Stimulated activated CD4-positive, alpha-beta T cell treated with anti-CD3 and anti-CD28 coated beads, Interleukin-15, amount 100 ng/mL, for 1 hour (primary cell): ENCODE data around the gene OPN1SW.
A peak's percentile ranks its signal among the peaks of the same experiment; 100 is the strongest.

Experiments
- DNase-seq, 2 donors: peaks; one replicate each; pipeline ENCODE4 v3.0.0-alpha.2; 2020; ENCODE audit warnings: low read depth in 1 of 2, low spot score in 1 of 2

Gene OPN1SW

GRCh38 chr7:128763541-128763940 lies 12.1 kb downstream of the OPN1SW start:
- DNase-seq, result no peak

GRCh38 chr7:128759242-128759641 lies 16.4 kb downstream of the OPN1SW start:
- no peak for DNase-seq

- no peak for DNase-seq
Measured at GRCh38 chr7:128758553-128758952, 17.0 kb downstream of the OPN1SW start.

GRCh38 chr7:128757203-128757602 lies 18.4 kb downstream of the OPN1SW start:
- DNase-seq, result no peak

- no peak for DNase-seq
Measured at GRCh38 chr7:128755819-128756476, 19.6 kb downstream of the OPN1SW start.

- no peak for DNase-seq
Measured at GRCh38 chr7:128755075-128755818, 20.3 kb downstream of the OPN1SW start.

- no peak for DNase-seq
Measured at GRCh38 chr7:128752251-128752650, 23.3 kb downstream of the OPN1SW start.

- no peak for DNase-seq
Measured at GRCh38 chr7:128747327-128748079, 28.1 kb downstream of the OPN1SW start.

GRCh38 chr7:128745706-128746105 lies 29.9 kb downstream of the OPN1SW start:
- DNase-seq, result no peak

GRCh38 chr7:128744366-128744905 lies 31.2 kb downstream of the OPN1SW start:
- no peak for DNase-seq

- DNase-seq, result no peak
Measured at GRCh38 chr7:128743112-128743772, 32.4 kb downstream of the OPN1SW start.

- no peak for DNase-seq
Measured at GRCh38 chr7:128742206-128742605, 33.4 kb downstream of the OPN1SW start.

- DNase-seq, result no peak
Measured at GRCh38 chr7:128741491-128741890, 34.1 kb downstream of the OPN1SW start.

- DNase-seq, result no peak
Measured at GRCh38 chr7:128740996-128741395, 34.6 kb downstream of the OPN1SW start.

- DNase-seq, result no peak
Measured at GRCh38 chr7:128739990-128740682, 35.5 kb downstream of the OPN1SW start.

GRCh38 chr7:128739048-128739962 lies 36.3 kb downstream of the OPN1SW start, which contains the start of gene CALU:
Gene CALU (plus strand): TSS chr7:128739359. CDS start chr7:128748584, 9,225 bp downstream.
- peak; percentile 85 to 88 for DNase-seq

GRCh38 chr7:128738570-128739047 lies 37.0 kb downstream of the OPN1SW start:
- no peak for DNase-seq

- DNase-seq, result no peak
Measured at GRCh38 chr7:128737867-128738385, 37.7 kb downstream of the OPN1SW start.

GRCh38 chr7:128737441-128737840 lies 38.2 kb downstream of the OPN1SW start:
- DNase-seq, result no peak
